ENCODE results near the gene ADARB2.

GRCh38 chr10:1498746-1499358 is 238.5 kb downstream of the ADARB2 start:
- TF ChIP-seq TAF1 (conservative IDR thresholded peaks at IDR 0.05) (no peak), JUND (IDR thresholded peaks at IDR 0.05) (no peak), CTCF (IDR thresholded peaks at IDR 0.05; ENCODE audit: low read depth, low read length, missing input control) (no peak), EGR1 (IDR thresholded peaks at IDR 0.05; ENCODE audit: low read depth in 2 of 2) (no peak), RAD21 (IDR thresholded peaks at IDR 0.05) (no peak), MAX (IDR thresholded peaks at IDR 0.05) (no peak), RXRA (IDR thresholded peaks at IDR 0.05) (no peak), REST (IDR thresholded peaks at IDR 0.05) (no peak), ZBTB33 (IDR thresholded peaks at IDR 0.05) (no peak), FOXA1 (IDR thresholded peaks at IDR 0.05) (no peak)
- TF ChIP-seq, protein P1, sequence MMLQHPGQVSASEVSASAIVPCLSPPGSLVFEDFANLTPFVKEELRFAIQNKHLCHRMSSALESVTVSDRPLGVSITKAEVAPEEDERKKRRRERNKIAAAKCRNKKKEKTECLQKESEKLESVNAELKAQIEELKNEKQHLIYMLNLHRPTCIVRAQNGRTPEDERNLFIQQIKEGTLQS (IDR thresholded peaks at IDR 0.05), result no peak
